ENCODE measurements around the gene PHOSPHO2.
A peak's percentile ranks its signal among the peaks of the same experiment; 100 is the strongest.

PHOSPHO2 gene

DNA sequence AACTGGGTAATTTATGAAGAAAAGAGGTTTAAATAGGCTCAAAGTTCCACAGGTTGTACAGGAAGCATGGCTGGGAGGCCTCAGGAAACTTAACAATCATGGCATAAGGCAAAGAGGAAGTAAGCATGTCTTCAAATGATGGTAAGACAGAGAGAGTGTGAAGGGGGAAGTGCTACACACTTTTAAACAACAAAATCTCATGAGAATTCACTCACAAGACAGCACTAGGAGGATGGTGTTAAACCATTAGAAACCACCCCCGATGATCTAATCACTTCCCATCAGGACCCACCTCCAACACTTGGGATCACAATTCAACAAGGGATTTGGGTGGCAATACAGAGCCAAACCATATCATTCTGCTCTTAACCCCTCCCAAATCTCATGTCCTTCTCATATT lies 34.9 kb upstream of the PHOSPHO2 start:
- TF ChIP-seq, protein P1, sequence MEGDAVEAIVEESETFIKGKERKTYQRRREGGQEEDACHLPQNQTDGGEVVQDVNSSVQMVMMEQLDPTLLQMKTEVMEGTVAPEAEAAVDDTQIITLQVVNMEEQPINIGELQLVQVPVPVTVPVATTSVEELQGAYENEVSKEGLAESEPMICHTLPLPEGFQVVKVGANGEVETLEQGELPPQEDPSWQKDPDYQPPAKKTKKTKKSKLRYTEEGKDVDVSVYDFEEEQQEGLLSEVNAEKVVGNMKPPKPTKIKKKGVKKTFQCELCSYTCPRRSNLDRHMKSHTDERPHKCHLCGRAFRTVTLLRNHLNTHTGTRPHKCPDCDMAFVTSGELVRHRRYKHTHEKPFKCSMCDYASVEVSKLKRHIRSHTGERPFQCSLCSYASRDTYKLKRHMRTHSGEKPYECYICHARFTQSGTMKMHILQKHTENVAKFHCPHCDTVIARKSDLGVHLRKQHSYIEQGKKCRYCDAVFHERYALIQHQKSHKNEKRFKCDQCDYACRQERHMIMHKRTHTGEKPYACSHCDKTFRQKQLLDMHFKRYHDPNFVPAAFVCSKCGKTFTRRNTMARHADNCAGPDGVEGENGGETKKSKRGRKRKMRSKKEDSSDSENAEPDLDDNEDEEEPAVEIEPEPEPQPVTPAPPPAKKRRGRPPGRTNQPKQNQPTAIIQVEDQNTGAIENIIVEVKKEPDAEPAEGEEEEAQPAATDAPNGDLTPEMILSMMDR (IDR thresholded peaks at IDR 0.05; ENCODE audit: control insufficient read depth, extremely low read depth, insufficient read depth), result no peak
- no peak for DNase-seq (ENCODE audit: low read depth)

DNA sequence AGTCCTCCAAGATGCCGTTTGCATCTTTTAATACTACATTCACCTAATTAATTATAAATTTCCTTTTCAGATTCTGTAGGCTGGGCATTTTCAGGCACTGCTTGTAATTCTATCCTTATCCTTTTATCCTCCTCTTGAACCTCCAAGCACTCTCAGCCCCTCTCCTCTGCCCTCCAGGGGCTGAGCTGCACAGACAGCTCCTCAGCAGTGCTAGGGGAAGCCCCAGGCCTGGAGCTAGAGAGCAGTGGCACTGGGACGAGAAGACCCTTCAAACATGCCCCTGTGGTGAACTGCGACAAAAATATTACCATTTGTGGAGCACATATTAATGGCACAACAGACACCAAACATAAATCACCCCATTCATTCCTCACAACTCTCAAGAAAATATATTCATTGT lies 33.0 kb upstream of the PHOSPHO2 start:
- no peak for DNase-seq (ENCODE audit: low read depth)
- H3K4me3 ChIP-seq (ENCODE audit: low read depth, low read length), result no peak overlapping the region
- TF ChIP-seq, protein P1 (IDR thresholded peaks at IDR 0.05; ENCODE audit: control insufficient read depth, extremely low read depth, insufficient read depth), result no peak

More for the DNA sequence above, 34.9 kb upstream of the PHOSPHO2 start:
- H3K4me3 ChIP-seq (ENCODE audit: low read depth, low read length), result no peak overlapping the region

DNA sequence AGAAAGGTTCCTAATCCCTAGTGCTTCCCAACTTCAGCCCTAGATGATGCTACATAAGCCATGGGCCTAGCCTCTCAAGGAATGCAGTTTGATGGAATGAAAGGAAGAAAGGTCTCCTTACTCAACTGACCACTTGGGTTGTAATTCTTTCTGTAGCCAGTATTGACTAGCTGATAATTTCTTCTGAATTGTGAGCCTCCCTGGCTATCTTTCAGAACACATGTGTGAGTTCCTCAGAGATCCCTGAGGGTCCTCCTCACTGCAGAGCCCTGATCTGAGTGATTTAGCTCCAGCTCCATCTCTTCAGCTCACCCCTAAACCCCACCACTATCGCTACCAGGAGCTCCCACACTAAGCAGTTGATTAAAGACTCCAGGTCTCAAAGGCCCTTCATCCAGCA lies 31.5 kb upstream of the PHOSPHO2 start:
- TF ChIP-seq, protein P1 (IDR thresholded peaks at IDR 0.05; ENCODE audit: control insufficient read depth, extremely low read depth, insufficient read depth), result no peak
- DNase-seq (ENCODE audit: low read depth), result no peak
- H3K4me3 ChIP-seq (ENCODE audit: low read depth, low read length), result no peak overlapping the region

DNA sequence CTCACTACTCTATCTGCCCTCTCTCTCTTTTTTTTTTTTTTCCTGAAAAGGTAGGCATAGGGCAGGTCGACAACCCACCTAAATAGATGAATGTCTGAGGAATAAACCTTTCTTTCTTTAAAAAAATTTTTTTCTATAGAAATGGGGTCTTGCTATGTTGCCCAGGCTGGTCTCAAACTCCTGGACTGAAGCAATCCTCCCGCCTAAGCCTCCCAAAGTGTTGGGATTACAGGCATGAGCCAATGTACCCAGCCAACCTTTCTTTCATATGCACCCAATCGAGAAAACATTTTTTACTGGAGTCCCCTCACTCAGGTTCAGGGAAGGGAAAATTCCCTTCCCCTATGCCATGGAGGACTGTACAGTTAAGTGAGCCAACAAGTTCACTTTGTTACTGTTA lies 31.0 kb upstream of the PHOSPHO2 start:
- H3K4me3 ChIP-seq (ENCODE audit: low read depth, low read length), result no peak overlapping the region
- DNase-seq (ENCODE audit: low read depth), result no peak
- TF ChIP-seq, protein P1 (IDR thresholded peaks at IDR 0.05; ENCODE audit: control insufficient read depth, extremely low read depth, insufficient read depth), result no peak

DNA sequence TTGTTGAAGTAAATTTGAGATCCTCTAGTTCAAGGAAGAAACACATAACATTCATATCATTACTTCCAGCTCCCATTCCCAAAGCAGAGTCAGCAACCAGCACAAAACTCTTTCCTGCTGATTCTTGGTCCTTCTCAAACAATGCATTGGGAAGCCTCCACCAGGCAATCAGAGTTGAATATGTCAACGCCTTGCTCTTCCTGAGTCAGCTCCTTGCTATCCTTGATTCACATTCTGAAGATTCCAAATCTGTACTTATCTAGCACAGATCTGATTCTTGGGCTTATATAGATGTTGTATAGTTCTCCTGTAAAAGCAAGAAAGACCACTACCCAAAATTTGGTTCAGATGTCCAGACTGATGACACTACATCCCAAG lies 29.7 kb upstream of the PHOSPHO2 start:
- TF ChIP-seq, protein P1 (IDR thresholded peaks at IDR 0.05; ENCODE audit: control insufficient read depth, extremely low read depth, insufficient read depth), result no peak
- DNase-seq (ENCODE audit: low read depth), result no peak
- no peak overlapping the region for H3K4me3 ChIP-seq (ENCODE audit: low read depth, low read length)

DNA sequence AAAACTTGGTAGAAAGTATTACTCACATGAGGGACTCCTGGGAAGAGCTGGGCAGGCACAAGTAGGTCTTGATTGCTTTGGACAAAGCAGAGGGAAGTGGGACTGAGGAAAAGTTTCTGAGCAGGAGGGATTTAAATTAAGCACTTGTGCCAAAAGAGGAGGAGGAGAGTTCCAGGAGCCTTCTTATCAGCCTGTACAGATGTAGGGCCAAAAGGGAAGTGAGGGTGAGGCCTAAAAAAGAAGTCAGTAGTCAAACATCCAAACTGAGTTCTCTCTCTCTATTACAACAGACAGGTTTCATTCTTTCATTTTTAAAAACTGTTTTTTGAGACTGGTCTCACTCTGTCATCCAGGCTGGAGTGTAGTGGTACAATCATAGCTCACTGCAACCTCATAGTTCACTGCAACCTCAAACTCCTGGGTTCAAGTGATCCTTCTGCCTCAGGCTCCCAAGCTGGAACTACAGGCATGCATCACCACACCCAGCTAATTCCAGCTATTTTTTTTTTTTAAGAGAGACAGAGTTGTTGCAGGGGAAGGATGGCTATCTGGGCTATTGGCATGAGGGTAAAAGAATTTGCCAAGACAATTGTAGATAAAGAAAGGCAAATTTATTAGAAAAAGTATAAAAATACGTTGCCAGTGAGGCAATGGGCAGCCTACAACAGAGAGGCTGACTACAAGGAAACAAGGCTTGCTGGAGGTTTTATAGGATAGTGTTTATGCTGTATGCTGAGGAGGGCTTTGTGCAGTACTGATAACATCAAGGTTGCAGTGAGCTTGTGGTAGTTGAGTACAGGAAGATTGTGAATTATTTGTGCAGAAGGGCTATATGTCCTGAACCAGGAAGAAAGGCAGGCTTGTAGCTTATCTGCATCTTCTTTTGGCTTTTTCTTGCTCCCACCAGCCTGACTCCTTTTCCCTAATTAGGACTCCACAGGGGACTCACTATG lies 29.0 kb upstream of the PHOSPHO2 start:
- TF ChIP-seq, protein P1 (IDR thresholded peaks at IDR 0.05; ENCODE audit: control insufficient read depth, extremely low read depth, insufficient read depth), result no peak
- peak; percentile 19 for DNase-seq (ENCODE audit: low read depth)
- no peak overlapping the region for H3K4me3 ChIP-seq (ENCODE audit: low read depth, low read length)

Data from LNCaP clone FGC (cell line).